Neuronal stem cell (in vitro differentiated cells): ENCODE data around the gene BTNL9.
"Not testable (repeated sequence)": the region's sequence is repeated elsewhere in the genome, so short reads cannot be mapped to it uniquely, and the experiment has no call there.

Source experiments
- DNase-seq: peaks from one replicate; pipeline ENCODE4 v3.0.0-alpha.2; 2013; ENCODE audit warnings: low spot score
- H2AFZ ChIP-seq: one replicate; pipeline ENCODE4 v1.6.1; 2013; ENCODE audit warnings: mild to moderate bottlenecking, low read length, inconsistent platforms
- H2AK5ac ChIP-seq: 2 replicates; pipeline ENCODE4 v1.6.1; 2013; ENCODE audit warnings: low read depth, mild to moderate bottlenecking, inconsistent platforms, low read length, moderate library complexity, mixed read lengths
- H2BK120ac ChIP-seq: 2 replicates; pipeline ENCODE4 v1.6.1; 2013; ENCODE audit warnings: low read depth, mild to moderate bottlenecking, inconsistent platforms, low read length, moderate library complexity, mixed read lengths
- H2BK12ac ChIP-seq: one replicate; pipeline ENCODE4 v1.6.1; 2013; ENCODE audit warnings: low read length, inconsistent platforms
- H2BK15ac ChIP-seq: 2 replicates; pipeline ENCODE4 v1.6.1; 2013; ENCODE audit warnings: mild to moderate bottlenecking, low read length, inconsistent platforms, mixed read lengths
- H2BK5ac ChIP-seq: one replicate; pipeline ENCODE4 v1.6.1; 2013; ENCODE audit warnings: inconsistent platforms, mild to moderate bottlenecking, low read length, moderate library complexity
- H3K14ac ChIP-seq: one replicate; pipeline ENCODE4 v1.6.1; 2013; ENCODE audit warnings: low read length, inconsistent platforms
- H3K18ac ChIP-seq: 2 replicates; pipeline ENCODE4 v1.6.1; 2013; ENCODE audit warnings: low read length, inconsistent platforms
- H3K23ac ChIP-seq: 2 replicates; pipeline ENCODE4 v1.6.1; 2013; ENCODE audit warnings: low read depth, mild to moderate bottlenecking, mixed read lengths, low read length, inconsistent platforms; ENCODE audit not compliant: poor library complexity
- H3K27ac ChIP-seq: replicated peaks from 3 replicates; pipeline ENCODE4 v1.5.1; 2013; ENCODE audit warnings: low read length, inconsistent platforms
- H3K27me3 ChIP-seq, 3 experiments: 2 replicates each; pipeline ENCODE4 v1.6.1; 2013; ENCODE audit warnings: low read length in 3 of 3, mild to moderate bottlenecking in 2 of 3, inconsistent platforms in 1 of 3, low read depth in 1 of 3, mixed read lengths in 1 of 3, moderate library complexity in 1 of 3; ENCODE audit not compliant: control insufficient read depth in 3 of 3, insufficient read depth in 3 of 3
- H3K36me3 ChIP-seq, 2 donors: replicated peaks in 1 of 2; 2 replicates each; pipeline ENCODE4 v1.6.1; 2013; ENCODE audit warnings: low read length in 2 of 2; ENCODE audit not compliant: control insufficient read depth in 2 of 2, insufficient read depth in 2 of 2
- H3K4ac ChIP-seq: 2 replicates; pipeline ENCODE4 v1.6.1; 2013; ENCODE audit warnings: inconsistent platforms, mild to moderate bottlenecking, low read length, moderate library complexity
- H3K4me1 ChIP-seq, 2 donors: 1 replicate in 1 of 2; 2 replicates in 1 of 2; pipeline ENCODE4 v1.6.1; 2013; ENCODE audit warnings: low read length in 2 of 2, low read depth in 1 of 2; ENCODE audit not compliant: control insufficient read depth in 2 of 2, insufficient read depth in 1 of 2
- H3K4me2 ChIP-seq: one replicate; pipeline ENCODE4 v1.6.1; 2013; ENCODE audit warnings: mild to moderate bottlenecking, low read length, inconsistent platforms; ENCODE audit not compliant: insufficient read depth, poor library complexity, severe bottlenecking
- H3K4me3 ChIP-seq, 2 donors: 2 replicates each; pipeline ENCODE4 v1.5.1; 2013; ENCODE audit warnings: low read length in 2 of 2, mild to moderate bottlenecking in 2 of 2, inconsistent platforms in 1 of 2, moderate library complexity in 1 of 2
- H3K79me1 ChIP-seq: one replicate; pipeline ENCODE4 v1.6.1; 2013; ENCODE audit warnings: low read depth, mild to moderate bottlenecking, inconsistent platforms, low read length, moderate library complexity
- H3K9ac ChIP-seq: one replicate; pipeline ENCODE4 v1.6.1; 2013; ENCODE audit warnings: mild to moderate bottlenecking, low read depth, low read length, inconsistent platforms; ENCODE audit not compliant: poor library complexity
- H3K9me3 ChIP-seq, 2 donors: replicated peaks in 1 of 2; 2 replicates each; pipeline versions ENCODE3 to v1.6.1; 2013; ENCODE audit warnings: low read length in 2 of 2, mild to moderate bottlenecking in 2 of 2, inconsistent platforms in 1 of 2, low read depth in 1 of 2, mixed read lengths in 1 of 2, moderate library complexity in 1 of 2; ENCODE audit not compliant: control insufficient read depth in 2 of 2, insufficient read depth in 1 of 2
- H4K8ac ChIP-seq: one replicate; pipeline ENCODE4 v1.6.1; 2013; ENCODE audit warnings: low read depth, mild to moderate bottlenecking, inconsistent platforms, low read length, moderate library complexity
- H4K91ac ChIP-seq: one replicate; pipeline ENCODE4 v1.6.1; 2013; ENCODE audit warnings: low read length, low read depth, mild to moderate bottlenecking, inconsistent platforms; ENCODE audit not compliant: poor library complexity
- WGBS, 2 donors: extraction: QIAGEN DNeasy Blood & Tissue Kit; methylation state at CpG; one replicate each; pipeline ENCODE4 v1.1.7; 2013; ENCODE audit warnings: missing lambda C conversion rate in 2 of 2, mixed read lengths in 1 of 2; ENCODE audit not compliant: insufficient read length in 2 of 2, insufficient replicate concordance in 1 of 2; ENCODE audit errors: extremely low coverage in 2 of 2; 5-methylcytosine and 5-hydroxymethylcytosine counted together

BTNL9 gene

DNA sequence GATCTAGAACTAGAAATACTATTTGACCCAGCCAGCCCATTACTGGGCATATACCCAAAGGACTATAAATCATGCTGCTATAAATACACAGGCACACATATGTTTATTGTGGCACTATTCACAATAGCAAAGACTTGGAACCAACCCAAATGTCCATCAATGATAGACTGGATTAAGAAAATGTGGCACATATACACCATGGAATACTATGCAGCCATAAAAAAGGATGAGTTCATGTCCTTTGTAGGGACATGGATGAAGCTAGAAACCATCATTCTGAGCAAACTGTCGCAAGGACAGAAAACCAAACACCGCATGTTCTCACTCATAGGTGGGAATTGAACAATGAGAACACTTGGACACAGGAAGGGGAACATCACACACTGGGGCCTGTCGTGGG is 55.1 kb downstream of the BTNL9 start:
- peaks cover 9 to 16% (median 16%) of the 10 kb centered on the region in 3 experiments for H3K27me3 ChIP-seq
- H2BK120ac ChIP-seq, H3K4me3 ChIP-seq, H3K23ac ChIP-seq, H2BK15ac ChIP-seq, H3K4me2 ChIP-seq, H3K36me3 ChIP-seq, H2AK5ac ChIP-seq, H3K9me3 ChIP-seq, H4K91ac ChIP-seq, H3K4ac ChIP-seq, H2BK12ac ChIP-seq, H3K4me1 ChIP-seq, H3K14ac ChIP-seq, DNase-seq, H2BK5ac ChIP-seq, H3K27ac ChIP-seq, H3K79me1 ChIP-seq, H2AFZ ChIP-seq, H3K18ac ChIP-seq, H4K8ac ChIP-seq, H3K9ac ChIP-seq: not testable (repeated sequence)
- no CpG with 5 or more reads among the region's 3 CpGs for WGBS, 2 donors

DNA sequence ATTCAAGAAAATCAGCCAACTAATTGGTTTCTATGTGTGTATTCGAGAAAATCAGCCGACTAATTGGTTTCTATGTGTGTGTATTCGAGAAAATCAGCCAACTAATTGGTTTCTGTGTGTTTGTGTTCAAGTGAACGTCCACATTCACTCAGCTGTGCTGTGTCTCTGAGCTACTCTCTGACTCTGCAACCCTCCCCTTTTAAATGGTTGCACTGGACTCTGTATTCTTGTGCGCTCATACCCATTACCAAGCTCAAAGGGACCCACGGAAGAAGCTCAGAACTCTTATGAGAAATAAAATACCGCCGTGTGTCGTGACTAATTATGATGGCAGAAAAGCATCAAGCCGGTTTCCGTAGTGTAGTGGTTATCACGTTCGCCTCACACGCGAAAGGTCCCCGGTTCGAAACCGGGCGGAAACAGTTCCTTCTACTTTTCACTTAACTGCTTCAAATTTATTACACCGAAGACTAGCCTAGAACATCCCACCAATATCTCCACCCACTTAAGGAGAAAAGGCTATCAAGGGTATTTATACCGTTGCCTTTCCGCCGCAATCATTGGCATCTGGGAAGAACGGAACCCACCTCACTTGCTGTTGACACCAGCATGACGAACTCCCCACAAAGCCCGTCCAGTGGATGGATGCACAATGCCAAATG is 56.8 kb downstream of the BTNL9 start:
- H2BK15ac ChIP-seq, H2BK12ac ChIP-seq, H3K4ac ChIP-seq, H3K36me3 ChIP-seq, H2AK5ac ChIP-seq, H3K4me1 ChIP-seq, H3K9ac ChIP-seq, DNase-seq, H4K8ac ChIP-seq, H3K23ac ChIP-seq, H3K4me3 ChIP-seq, H2AFZ ChIP-seq, H3K18ac ChIP-seq, H3K4me2 ChIP-seq, H3K27ac ChIP-seq, H2BK120ac ChIP-seq, H3K79me1 ChIP-seq, H3K9me3 ChIP-seq, H3K14ac ChIP-seq, H2BK5ac ChIP-seq, H4K91ac ChIP-seq: not testable (repeated sequence)
- WGBS, 2 donors = no CpG with 5 or more reads among the region's 26 CpGs
- H3K27me3 ChIP-seq = peaks cover 13 to 20% (median 20%) of the 10 kb centered on the region in 3 experiments

DNA sequence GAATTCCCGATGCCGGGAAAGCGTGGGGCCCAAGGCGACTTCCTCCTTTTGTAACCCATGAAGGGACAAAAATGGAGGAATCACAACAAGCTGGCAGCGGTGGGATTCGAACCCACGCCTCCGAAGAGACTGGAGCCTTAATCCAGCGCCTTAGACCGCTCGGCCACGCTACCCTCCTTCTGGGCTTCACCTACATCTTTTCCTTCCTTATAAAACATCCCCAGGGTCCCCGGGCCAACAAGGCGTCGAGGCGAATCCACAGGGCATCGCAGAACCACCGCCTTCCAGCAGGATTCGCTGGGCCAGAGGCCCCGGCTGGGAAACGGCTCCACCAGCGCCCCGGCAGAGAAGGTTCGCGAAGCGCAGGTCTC is 57.3 kb downstream of the BTNL9 start:
- not testable (repeated sequence) for H3K9me3 ChIP-seq, H2AFZ ChIP-seq, H3K23ac ChIP-seq, H2BK15ac ChIP-seq, H3K4ac ChIP-seq, H4K8ac ChIP-seq, H4K91ac ChIP-seq, H3K9ac ChIP-seq, H3K4me3 ChIP-seq, H3K14ac ChIP-seq, H2AK5ac ChIP-seq, H2BK120ac ChIP-seq, H3K79me1 ChIP-seq, DNase-seq, H2BK12ac ChIP-seq, H3K18ac ChIP-seq, H3K27ac ChIP-seq, H2BK5ac ChIP-seq, H3K4me2 ChIP-seq, H3K4me1 ChIP-seq, H3K36me3 ChIP-seq
- WGBS, 2 donors = no CpG with 5 or more reads among the region's 26 CpGs
- H3K27me3 ChIP-seq = peaks cover 13 to 20% (median 20%) of the 10 kb centered on the region in 3 experiments

DNA sequence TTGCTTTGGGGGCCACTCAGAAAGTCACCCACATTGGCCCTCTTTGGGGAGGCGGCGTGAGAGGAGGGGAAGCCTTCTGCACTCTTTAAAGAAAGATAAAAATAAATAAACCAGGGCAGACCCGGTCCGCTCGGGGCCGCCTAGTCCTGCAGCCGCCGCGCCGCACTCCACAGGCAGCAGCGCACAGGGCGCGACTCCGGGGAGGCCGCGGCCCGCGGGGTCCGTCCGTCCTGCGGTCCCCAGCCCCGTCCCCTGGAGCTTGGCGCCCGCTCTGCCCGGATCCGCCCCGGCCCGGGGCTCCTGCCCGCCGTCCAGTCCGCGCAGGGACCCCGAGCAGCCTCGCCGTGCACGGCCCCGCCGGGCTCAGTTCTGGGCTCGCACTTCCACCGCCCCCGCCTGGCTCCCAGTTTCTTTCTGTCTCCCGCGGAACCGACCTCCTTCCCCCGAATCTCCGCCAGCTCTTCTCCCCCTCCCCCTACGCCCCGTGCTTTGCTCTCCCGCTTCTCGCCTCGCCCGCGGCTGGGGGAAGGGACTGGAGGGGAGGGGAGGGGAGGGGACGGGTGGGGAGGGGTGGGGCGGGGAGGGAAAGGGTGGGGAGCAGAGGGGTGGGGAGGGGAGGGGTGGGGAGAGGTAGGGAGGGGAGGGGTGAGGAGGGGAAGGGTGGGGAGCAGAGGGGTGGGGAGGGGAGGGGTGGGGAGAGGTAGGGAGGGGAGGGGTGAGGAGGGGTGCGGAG is 57.9 kb downstream of the BTNL9 start:
- H2AFZ ChIP-seq, H2BK15ac ChIP-seq, H2AK5ac ChIP-seq, H3K4me1 ChIP-seq, H3K14ac ChIP-seq, H3K79me1 ChIP-seq, H3K9ac ChIP-seq, H4K91ac ChIP-seq, H4K8ac ChIP-seq, DNase-seq, H3K27ac ChIP-seq, H3K18ac ChIP-seq, H2BK5ac ChIP-seq, H2BK120ac ChIP-seq, H3K36me3 ChIP-seq, H2BK12ac ChIP-seq, H3K23ac ChIP-seq, H3K4ac ChIP-seq, H3K4me3 ChIP-seq, H3K9me3 ChIP-seq: not testable (repeated sequence)
- Histone ChIP-seq H3K4me2 (peak overlapping the region; percentile 18), H3K27me3 (peaks cover 13 to 20% (median 20%) of the 10 kb centered on the region in 3 experiments)
- WGBS, 2 donors = no CpG with 5 or more reads among the region's 56 CpGs
